Natural killer cell (primary cell): ENCODE results near the gene STMN3. TPM values are rescaled to one million over a fixed set of nuclear protein-coding genes. Genes with fewer than 3 reads are reported as not detected.

Experiments
- ATAC-seq, 3 donors: fragments of 150-1000 bp in 2 of 3; fragments of 200-7000 bp in 1 of 3; cut with Tn5 transposase; 1 replicate in 1 of 3; 2 replicates in 2 of 3; pipeline ENCODE4 v1.10.0; 2021; ENCODE audit warnings: mild to moderate bottlenecking in 2 of 3, moderate library complexity in 2 of 3
- DNase-seq, 2 donors: peaks; one replicate each; pipeline versions ENCODE4 v3.0.0 to v3.0.0-alpha.2; 2013 to 2021; ENCODE audit warnings: mixed read lengths in 1 of 2
- H3K27ac ChIP-seq: one replicate; pipeline ENCODE4 v1.5.1; 2013; ENCODE audit warnings: mild to moderate bottlenecking, low read length
- H3K27me3 ChIP-seq: one replicate; pipeline ENCODE4 v1.6.1; 2013; ENCODE audit warnings: low read length; ENCODE audit not compliant: control insufficient read depth, insufficient read depth
- H3K36me3 ChIP-seq: one replicate; pipeline ENCODE4 v1.6.1; 2013; ENCODE audit warnings: low read length; ENCODE audit not compliant: control insufficient read depth, insufficient read depth
- H3K4me1 ChIP-seq: one replicate; pipeline ENCODE4 v1.6.1; 2013; ENCODE audit warnings: low read length; ENCODE audit not compliant: control insufficient read depth, insufficient read depth
- H3K4me3 ChIP-seq: one replicate; pipeline ENCODE4 v1.5.1; 2013; ENCODE audit warnings: low read length
- H3K9me3 ChIP-seq: one replicate; pipeline ENCODE4 v1.6.1; 2013; ENCODE audit warnings: low read length; ENCODE audit not compliant: control insufficient read depth, insufficient read depth
- H3K27ac Mint-ChIP-seq, 2 donors: one replicate each; pipeline ENCODE4 v1.8.0; 2022; ENCODE audit warnings: mild to moderate bottlenecking in 2 of 2, mixed read lengths in 2 of 2, moderate library complexity in 1 of 2
- H3K27me3 Mint-ChIP-seq, 2 donors: one replicate each; pipeline ENCODE4 v1.8.0; 2022; ENCODE audit warnings: low read depth in 2 of 2, mixed read lengths in 2 of 2
- H3K36me3 Mint-ChIP-seq: one replicate; pipeline ENCODE4 v1.8.0; 2022; ENCODE audit warnings: mixed read lengths
- H3K4me1 Mint-ChIP-seq, 2 donors: one replicate each; pipeline ENCODE4 v1.8.0; 2022; ENCODE audit warnings: mixed read lengths in 2 of 2
- H3K4me3 Mint-ChIP-seq: one replicate; pipeline ENCODE4 v1.8.0; 2022; ENCODE audit warnings: mild to moderate bottlenecking, moderate library complexity, mixed read lengths
- H3K9me3 Mint-ChIP-seq, 2 donors: one replicate each; pipeline ENCODE4 v1.8.0; 2022; ENCODE audit warnings: mixed read lengths in 2 of 2
- WGBS: methylation state at CpG from one replicate; pipeline ENCODE4 v1.1.7; 2013; ENCODE audit warnings: missing lambda C conversion rate; ENCODE audit not compliant: insufficient coverage; 5-methylcytosine and 5-hydroxymethylcytosine counted together
- intact Hi-C: fragments of 100-400 bp; cut with micrococcal nuclease; formaldehyde crosslinking; loops from one replicate; pipeline ENCODE4 v1.14.2; 2022
- total RNA-seq, 4 donors: library from RNA; stranded (reverse); fragments of 120-200 nt in 1 of 4; gene quantifications; one replicate each; pipeline versions ENCODE4 v1.2.3 to v1.2.4, GENCODE V29; 2013 to 2022
- TF ChIP-seq, protein P1 (sequence below): fragments of 200-600 bp; IDR thresholded peaks from one replicate; pipeline ENCODE4 v1.8.0; 2022; ENCODE audit warnings: antibody characterized with exemption

STMN3 gene
- total RNA-seq, 3 donors from 2014 or later (not counting 1 experiment from before 2014, with no cell fraction given): 6.7 to 12.9 (median 8.3) TPM

DNA sequence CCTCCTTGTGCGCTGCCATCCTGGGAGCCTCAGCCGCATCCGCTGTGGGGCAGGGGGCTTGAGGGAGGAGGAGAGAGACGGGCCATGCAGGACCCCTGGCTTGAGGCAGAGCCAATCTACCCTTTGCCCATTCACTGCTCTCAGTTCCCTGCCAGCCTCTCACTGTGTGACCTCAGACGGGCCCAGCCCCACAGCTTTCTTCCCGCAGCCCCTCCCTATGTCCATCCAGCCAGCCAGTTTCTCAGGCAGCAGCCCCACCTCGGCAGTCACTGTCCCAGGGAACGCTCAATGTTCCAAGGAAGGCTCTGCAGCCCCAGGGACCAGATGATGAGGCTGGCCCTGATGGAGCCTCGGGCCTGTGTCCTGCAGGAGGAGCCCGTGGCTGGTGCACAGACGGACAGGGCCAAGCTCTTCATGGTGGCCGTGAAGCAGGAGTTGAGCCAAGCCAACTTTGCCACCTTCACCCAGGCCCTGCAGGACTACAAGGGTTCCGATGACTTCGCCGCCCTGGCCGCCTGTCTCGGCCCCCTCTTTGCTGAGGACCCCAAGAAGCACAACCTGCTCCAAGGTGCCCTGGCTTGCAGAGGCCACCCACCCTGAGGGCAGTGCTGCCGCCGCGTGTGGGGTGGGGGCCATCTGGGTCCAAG lies 39.3 kb upstream of the STMN3 start:
- 96% methylated on average over 19 of the region's 20 CpGs for WGBS
- intact Hi-C loops: no loop called here
- ATAC-seq (no peak), DNase-seq (no peak)
- TF ChIP-seq, protein P1, sequence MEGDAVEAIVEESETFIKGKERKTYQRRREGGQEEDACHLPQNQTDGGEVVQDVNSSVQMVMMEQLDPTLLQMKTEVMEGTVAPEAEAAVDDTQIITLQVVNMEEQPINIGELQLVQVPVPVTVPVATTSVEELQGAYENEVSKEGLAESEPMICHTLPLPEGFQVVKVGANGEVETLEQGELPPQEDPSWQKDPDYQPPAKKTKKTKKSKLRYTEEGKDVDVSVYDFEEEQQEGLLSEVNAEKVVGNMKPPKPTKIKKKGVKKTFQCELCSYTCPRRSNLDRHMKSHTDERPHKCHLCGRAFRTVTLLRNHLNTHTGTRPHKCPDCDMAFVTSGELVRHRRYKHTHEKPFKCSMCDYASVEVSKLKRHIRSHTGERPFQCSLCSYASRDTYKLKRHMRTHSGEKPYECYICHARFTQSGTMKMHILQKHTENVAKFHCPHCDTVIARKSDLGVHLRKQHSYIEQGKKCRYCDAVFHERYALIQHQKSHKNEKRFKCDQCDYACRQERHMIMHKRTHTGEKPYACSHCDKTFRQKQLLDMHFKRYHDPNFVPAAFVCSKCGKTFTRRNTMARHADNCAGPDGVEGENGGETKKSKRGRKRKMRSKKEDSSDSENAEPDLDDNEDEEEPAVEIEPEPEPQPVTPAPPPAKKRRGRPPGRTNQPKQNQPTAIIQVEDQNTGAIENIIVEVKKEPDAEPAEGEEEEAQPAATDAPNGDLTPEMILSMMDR: no peak
- Histone ChIP-seq H3K9me3 (no peaks in the 10 kb centered on the region), H3K4me3 (no peak overlapping the region), H3K4me1 (peaks cover 34% of the 10 kb centered on the region), H3K27ac (no peak overlapping the region), H3K36me3 (peaks cover 5% of the 10 kb centered on the region), H3K27me3 (no peaks in the 10 kb centered on the region)
- H3K9me3 Mint-ChIP-seq: no peaks in the 10 kb centered on the region
- H3K36me3 Mint-ChIP-seq: no peaks in the 10 kb centered on the region
- no peaks in the 10 kb centered on the region for H3K27me3 Mint-ChIP-seq
- peak overlapping the region; percentile 28 for H3K4me3 Mint-ChIP-seq
- H3K27ac Mint-ChIP-seq: peak overlapping the region; percentile 87 to 90
- H3K4me1 Mint-ChIP-seq: peaks cover 0 to 27% of the 10 kb centered on the region in 2 donors

- H3K27ac Mint-ChIP-seq: no peak overlapping the region
- ATAC-seq: no peak
Measured at GRCh38 chr20:63691711-63692435, 38.6 kb upstream of the STMN3 start.

GRCh38 chr20:63690898-63691710 lies 37.9 kb upstream of the STMN3 start:
- Mint-ChIP-seq H3K4me1 (peaks cover 0 to 15% of the 10 kb centered on the region in 2 donors), H3K36me3 (no peaks in the 10 kb centered on the region), H3K27me3 (no peaks in the 10 kb centered on the region), H3K27ac (no peak overlapping the region), H3K4me3 (no peak overlapping the region), H3K9me3 (no peaks in the 10 kb centered on the region)
- H3K36me3 ChIP-seq: peaks cover 5% of the 10 kb centered on the region
- no peak for DNase-seq
- intact Hi-C loops: no loop called here
- TF ChIP-seq, protein P1: no peak
- H3K9me3 ChIP-seq: no peaks in the 10 kb centered on the region
- no peaks in the 10 kb centered on the region for H3K27me3 ChIP-seq
- peaks cover 34% of the 10 kb centered on the region for H3K4me1 ChIP-seq
- no peak for ATAC-seq
- no peak overlapping the region for H3K27ac ChIP-seq
- no peak overlapping the region for H3K4me3 ChIP-seq
- WGBS: 87% methylated on average over 24 of the region's 24 CpGs

More at GRCh38 chr20:63691711-63692435, 38.6 kb upstream of the STMN3 start:
- Histone ChIP-seq H3K4me1 (peaks cover 34% of the 10 kb centered on the region), H3K4me3 (no peak overlapping the region), H3K9me3 (no peaks in the 10 kb centered on the region), H3K27me3 (no peaks in the 10 kb centered on the region), H3K27ac (no peak overlapping the region), H3K36me3 (peaks cover 5% of the 10 kb centered on the region)
- DNase-seq: no peak
- intact Hi-C loops: no loop called here
- TF ChIP-seq, protein P1: no peak
- Mint-ChIP-seq H3K9me3 (no peaks in the 10 kb centered on the region), H3K36me3 (no peaks in the 10 kb centered on the region), H3K4me1 (peaks cover 0 to 21% of the 10 kb centered on the region in 2 donors), H3K27me3 (no peaks in the 10 kb centered on the region), H3K4me3 (no peak overlapping the region)
- 92% methylated on average over 21 of the region's 21 CpGs for WGBS
